HEK293 (cell line): Measurements from ENCODE around the gene RAD51.

Source experiments
- CTCF ChIA-PET: fragments of 350-600 bp; formaldehyde crosslinking; extraction: SDS; loops from one replicate; lab custom pipeline; 2021; ENCODE audit warnings: antibody characterized with exemption; lab: Yijun Ruan, JAX
- POLR2A ChIA-PET: fragments of 300-600 bp; formaldehyde crosslinking; extraction: SDS; loops from one replicate; lab custom pipeline; 2020; ENCODE audit warnings: antibody characterized with exemption, inconsistent platforms; lab: Yijun Ruan, JAX
- H3K27ac ChIP-seq: fragments of 200-500 bp; sonication (Bioruptor generic); 2 replicates; pipeline ENCODE4 v1.5.1; 2014; ENCODE audit warnings: low read depth, low read length, control low read depth, inconsistent platforms; ENCODE audit errors: extremely low read depth
- H3K36me3 ChIP-seq, 2 experiments: fragments of 200-500 bp in 1 of 2; sonication (Bioruptor generic) in 1 of 2; 1 replicate in 1 of 2; 2 replicates in 1 of 2; pipeline ENCODE4 v1.5.1; 2014 to 2017; ENCODE audit warnings: inconsistent platforms in 2 of 2, low read length in 2 of 2; ENCODE audit not compliant: control insufficient read depth in 2 of 2, insufficient read depth in 1 of 2
- H3K4me1 ChIP-seq: fragments of 200-500 bp; sonication (Bioruptor generic); 2 replicates; pipeline ENCODE4 v1.5.1; 2014; ENCODE audit warnings: mild to moderate bottlenecking, low read length, inconsistent platforms; ENCODE audit not compliant: control insufficient read depth, insufficient read depth
- H3K4me3 ChIP-seq: 2 replicates; pipeline ENCODE4 v1.5.1; 2011; ENCODE audit warnings: low read depth, mild to moderate bottlenecking, control low read depth, low read length, moderate library complexity
- H3K9me3 ChIP-seq: fragments of 200-500 bp; sonication (Bioruptor generic); 2 replicates; pipeline ENCODE4 v1.5.1; 2014; ENCODE audit warnings: low read depth, low read length, inconsistent platforms; ENCODE audit not compliant: control insufficient read depth, insufficient read depth
- BCL11A ChIP-seq: fragments of 450-650 bp; formaldehyde crosslinking; IDR thresholded peaks from 2 replicates; pipeline ENCODE4 v1.5.1; 2016; ENCODE audit warnings: low read depth, missing biosample characterization, missing genetic modification characterization
- GLI2 ChIP-seq: fragments of 450-650 bp; formaldehyde crosslinking; IDR thresholded peaks from 2 replicates; pipeline ENCODE4; 2017; ENCODE audit warnings: missing biosample characterization, missing genetic modification characterization, low read depth, borderline replicate concordance
- HOXA7 ChIP-seq: sonication (generic); formaldehyde crosslinking; IDR thresholded peaks from 2 replicates; pipeline ENCODE4 v1.8.1; 2022; ENCODE audit warnings: missing genetic modification reagents, borderline replicate concordance
- INSM2 ChIP-seq: fragments of 450-650 bp; formaldehyde crosslinking; IDR thresholded peaks from 2 replicates; pipeline ENCODE4 v1.5.1; 2016; ENCODE audit warnings: missing biosample characterization, missing genetic modification characterization
- REPIN1 ChIP-seq: fragments of 450-650 bp; formaldehyde crosslinking; IDR thresholded peaks from 2 replicates; pipeline ENCODE4 v1.5.1; 2017; ENCODE audit warnings: missing biosample characterization, missing genetic modification characterization, low read depth
- SCRT1 ChIP-seq: fragments of 450-650 bp; formaldehyde crosslinking; IDR thresholded peaks from 2 replicates; pipeline ENCODE4 v1.5.1; 2016; ENCODE audit warnings: missing biosample characterization, missing genetic modification characterization, borderline replicate concordance
- WT1 ChIP-seq: fragments of 450-650 bp; formaldehyde crosslinking; IDR thresholded peaks from 2 replicates; pipeline ENCODE4 v1.5.1; 2016; ENCODE audit warnings: missing biosample characterization, missing genetic modification characterization
- ZBTB1 ChIP-seq: fragments of 450-650 bp; formaldehyde crosslinking; IDR thresholded peaks from 2 replicates; pipeline ENCODE4 v1.5.1; 2016; ENCODE audit warnings: missing biosample characterization, missing genetic modification characterization
- ZBTB48 ChIP-seq: fragments of 450-650 bp; formaldehyde crosslinking; IDR thresholded peaks from 2 replicates; pipeline ENCODE4 v1.5.1; 2016; ENCODE audit warnings: missing biosample characterization, missing genetic modification characterization
- ZNF132 ChIP-seq: fragments of 450-650 bp; formaldehyde crosslinking; IDR thresholded peaks from 2 replicates; pipeline ENCODE4 v1.5.1; 2017; ENCODE audit warnings: missing biosample characterization, missing genetic modification characterization, borderline replicate concordance
- ZNF18 ChIP-seq: fragments of 450-650 bp; formaldehyde crosslinking; IDR thresholded peaks from 2 replicates; pipeline ENCODE4 v1.5.1; 2016; ENCODE audit warnings: missing biosample characterization, missing genetic modification characterization
- ZNF23 ChIP-seq: fragments of 450-650 bp; formaldehyde crosslinking; IDR thresholded peaks from 2 replicates; pipeline ENCODE4 v1.5.1; 2016; ENCODE audit warnings: missing biosample characterization, missing genetic modification characterization, borderline replicate concordance
- ZNF26 ChIP-seq: fragments of 450-650 bp; formaldehyde crosslinking; IDR thresholded peaks from 2 replicates; pipeline ENCODE4 v1.5.1; 2016; ENCODE audit warnings: missing biosample characterization, missing genetic modification characterization
- ZNF266 ChIP-seq: fragments of 450-650 bp; formaldehyde crosslinking; IDR thresholded peaks from 2 replicates; pipeline ENCODE4 v1.5.1; 2016; ENCODE audit warnings: missing biosample characterization, missing genetic modification characterization, low read depth
- ZNF324 ChIP-seq: fragments of 450-650 bp; formaldehyde crosslinking; IDR thresholded peaks from 2 replicates; pipeline ENCODE4 v1.5.1; 2016; ENCODE audit warnings: missing biosample characterization, missing genetic modification characterization
- ZNF341 ChIP-seq: fragments of 450-650 bp; formaldehyde crosslinking; IDR thresholded peaks from 2 replicates; pipeline ENCODE4; 2016; ENCODE audit warnings: low read depth, missing biosample characterization, missing genetic modification characterization
- ZNF354C ChIP-seq: fragments of 450-650 bp; formaldehyde crosslinking; IDR thresholded peaks from 2 replicates; pipeline ENCODE4 v1.5.1; 2016; ENCODE audit warnings: missing biosample characterization, missing genetic modification characterization, low read depth, borderline replicate concordance
- ZNF391 ChIP-seq: fragments of 450-650 bp; formaldehyde crosslinking; IDR thresholded peaks from 2 replicates; pipeline ENCODE4 v1.5.1; 2016; ENCODE audit warnings: low read depth, missing biosample characterization, missing genetic modification characterization, borderline replicate concordance
- ZNF558 ChIP-seq: fragments of 450-650 bp; formaldehyde crosslinking; IDR thresholded peaks from 2 replicates; pipeline ENCODE4 v1.5.1; 2016; ENCODE audit warnings: missing biosample characterization, missing genetic modification characterization
- ZNF624 ChIP-seq: fragments of 450-650 bp; formaldehyde crosslinking; IDR thresholded peaks from 2 replicates; pipeline ENCODE4 v1.5.1; 2017; ENCODE audit warnings: missing biosample characterization, missing genetic modification characterization
- ZNF645 ChIP-seq: fragments of 450-650 bp; formaldehyde crosslinking; IDR thresholded peaks from 2 replicates; pipeline ENCODE4; 2016; ENCODE audit warnings: missing biosample characterization, missing genetic modification characterization
- ZNF654 ChIP-seq: fragments of 450-650 bp; formaldehyde crosslinking; IDR thresholded peaks from 2 replicates; pipeline ENCODE4 v1.5.1; 2016; ENCODE audit warnings: low read depth, missing biosample characterization, missing genetic modification characterization
- ZNF664 ChIP-seq: fragments of 450-650 bp; formaldehyde crosslinking; IDR thresholded peaks from 2 replicates; pipeline ENCODE4 v1.5.1; 2016; ENCODE audit warnings: missing biosample characterization, missing genetic modification characterization
- ZNF704 ChIP-seq: fragments of 450-650 bp; formaldehyde crosslinking; IDR thresholded peaks from 2 replicates; pipeline ENCODE4 v1.5.1; 2016; ENCODE audit warnings: missing biosample characterization, missing genetic modification characterization
- ZNF843 ChIP-seq: fragments of 450-650 bp; formaldehyde crosslinking; IDR thresholded peaks from 2 replicates; pipeline ENCODE4 v1.5.1; 2016; ENCODE audit warnings: missing biosample characterization, missing genetic modification characterization
- ZSCAN5A ChIP-seq: fragments of 450-650 bp; formaldehyde crosslinking; IDR thresholded peaks from 2 replicates; pipeline ENCODE4 v1.5.1; 2016; ENCODE audit warnings: missing biosample characterization, missing genetic modification characterization

The RAD51 gene

GRCh38 chr15:40706121-40706520 lies 11.1 kb downstream of the RAD51 start:
- H3K9me3 ChIP-seq, result no peaks in the 10 kb centered on the region
- H3K4me1 ChIP-seq, result no peaks in the 10 kb centered on the region
- peaks cover 16 to 63% of the 10 kb centered on the region in 2 experiments; a peak in 2 of 3 replicates for H3K36me3 ChIP-seq
- no peak for TF ChIP-seq ZNF664 (tag by site-specific recombination)
- TF ChIP-seq SCRT1 (tag by site-specific recombination), result no peak
- no peak for TF ChIP-seq ZNF23 (tag by site-specific recombination)
- TF ChIP-seq INSM2 (tag by site-specific recombination), result no peak
- no peak for TF ChIP-seq ZBTB48
- no peak for TF ChIP-seq ZNF26 (tag by site-specific recombination)
- TF ChIP-seq ZNF354C (tag by site-specific recombination), result no peak
- TF ChIP-seq ZNF645 (tag by site-specific recombination), result no peak
- TF ChIP-seq ZNF132 (tag by site-specific recombination), result no peak
- ChIA-PET CTCF (interaction anchor here (0.6 kb wide), 1 partner anchor 170 kb away, joined by 4 read pairs; no protein-coding TSS in a partner anchor), POLR2A (no interaction called here)
- H3K27ac ChIP-seq, result no peak overlapping the region
- no peak overlapping the region for H3K4me3 ChIP-seq

- H3K36me3 ChIP-seq, result peaks cover 23 to 50% of the 10 kb centered on the region in 2 experiments; a peak in 2 of 3 replicates
- CTCF ChIA-PET, result interaction anchor here (0.7 kb wide), 1 partner anchor 91 kb away, joined by 4 read pairs; no protein-coding TSS in a partner anchor
- no peaks in the 10 kb centered on the region for H3K4me1 ChIP-seq
Measured at GRCh38 chr15:40714144-40714543, 19.2 kb downstream of the RAD51 start.

More at GRCh38 chr15:40714144-40714543, 19.2 kb downstream of the RAD51 start:
- no peak for TF ChIP-seq BCL11A (tag by site-specific recombination)
- TF ChIP-seq ZNF18, result no peak
- TF ChIP-seq ZNF558 (tag by site-specific recombination), result no peak
- TF ChIP-seq ZNF391 (tag by site-specific recombination), result no peak
- no peak for TF ChIP-seq HOXA7 (CRISPR knock-in tag)
- TF ChIP-seq ZNF843 (tag by site-specific recombination), result no peak
- no peak for TF ChIP-seq ZNF624
- no peak for TF ChIP-seq ZNF324
- no peak for TF ChIP-seq WT1 (tag by site-specific recombination)
- TF ChIP-seq ZBTB1 (tag by site-specific recombination), result no peak
- no peak for TF ChIP-seq ZNF132 (tag by site-specific recombination)
- TF ChIP-seq ZNF341 (tag by site-specific recombination), result no peak
- TF ChIP-seq GLI2, result no peak
- TF ChIP-seq ZNF266 (tag by site-specific recombination), result no peak
- no peak for TF ChIP-seq ZNF654
- no peak for TF ChIP-seq ZSCAN5A (tag by site-specific recombination)
- no peak for TF ChIP-seq ZNF704 (tag by site-specific recombination)
- no peak for TF ChIP-seq REPIN1
- Histone ChIP-seq H3K9me3 (no peaks in the 10 kb centered on the region), H3K27ac (no peak overlapping the region), H3K4me3 (no peak overlapping the region)
- POLR2A ChIA-PET, result no interaction called here
